ENCODE measurements around the gene NR1I2. TPM values are rescaled to one million over a fixed set of nuclear protein-coding genes. Genes with fewer than 3 reads are reported as not detected.

The NR1I2 gene
- total RNA-seq, 1 experiment from 2014 or later: 0.08 TPM

- no peak for DNase-seq (ENCODE audit: low spot score)
Measured at GRCh38 chr3:119819806-119820205, 37.9 kb downstream of the NR1I2 start.

DNA sequence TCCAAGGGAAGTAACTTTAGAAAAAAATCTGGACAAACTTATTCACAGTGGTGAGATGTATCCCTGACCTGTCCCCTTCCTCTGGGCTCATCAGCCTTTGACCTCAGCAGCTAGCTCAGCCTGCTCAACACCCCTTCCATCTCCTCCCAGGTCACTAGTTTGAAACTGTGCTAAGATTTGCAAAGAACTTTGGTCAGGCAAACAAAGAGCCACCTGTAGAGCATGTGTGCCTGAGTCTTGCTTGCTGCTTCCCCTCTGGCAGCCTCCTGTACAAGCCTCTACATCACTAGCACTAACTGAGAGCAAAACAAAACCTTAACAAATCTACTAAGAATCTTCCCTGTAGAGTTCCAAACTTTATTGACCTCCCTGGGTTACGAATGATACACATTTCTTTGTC lies 43.9 kb downstream of the NR1I2 start:
- DNase-seq (ENCODE audit: low spot score): no peak

GRCh38 chr3:119826711-119827608 lies 45.1 kb downstream of the NR1I2 start:
- no peak for DNase-seq (ENCODE audit: low spot score)

- no peak for DNase-seq (ENCODE audit: low spot score)
Measured at GRCh38 chr3:119829420-119829819, 47.5 kb downstream of the NR1I2 start.

GRCh38 chr3:119831022-119831421 lies 49.1 kb downstream of the NR1I2 start:
- peak; percentile 25 for DNase-seq (ENCODE audit: low spot score)

- no peak for DNase-seq (ENCODE audit: low spot score)
Measured at GRCh38 chr3:119831941-119832371, 50.1 kb downstream of the NR1I2 start.

GRCh38 chr3:119834754-119835370 lies 53.0 kb downstream of the NR1I2 start:
- DNase-seq (ENCODE audit: low spot score): no peak

DNA sequence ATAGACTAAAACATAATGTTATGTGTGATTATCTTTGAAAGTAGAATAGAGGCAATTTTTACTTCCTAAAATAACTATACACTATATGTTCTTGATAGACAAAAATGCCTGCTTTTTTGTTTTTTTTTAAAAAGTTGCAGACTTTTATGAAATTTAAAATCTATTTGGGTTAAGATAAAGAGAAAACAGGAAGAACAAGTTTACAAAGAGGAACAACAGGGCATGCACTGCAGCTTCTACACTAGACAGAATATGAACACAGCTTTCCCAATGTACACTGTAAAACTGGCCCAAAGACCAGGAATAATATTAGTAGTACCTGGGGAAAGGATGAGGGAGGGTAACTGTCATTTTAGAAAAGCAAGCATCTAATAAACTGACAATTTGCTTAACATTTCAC lies 53.7 kb downstream of the NR1I2 start:
- no peak for DNase-seq (ENCODE audit: low spot score)

DNA sequence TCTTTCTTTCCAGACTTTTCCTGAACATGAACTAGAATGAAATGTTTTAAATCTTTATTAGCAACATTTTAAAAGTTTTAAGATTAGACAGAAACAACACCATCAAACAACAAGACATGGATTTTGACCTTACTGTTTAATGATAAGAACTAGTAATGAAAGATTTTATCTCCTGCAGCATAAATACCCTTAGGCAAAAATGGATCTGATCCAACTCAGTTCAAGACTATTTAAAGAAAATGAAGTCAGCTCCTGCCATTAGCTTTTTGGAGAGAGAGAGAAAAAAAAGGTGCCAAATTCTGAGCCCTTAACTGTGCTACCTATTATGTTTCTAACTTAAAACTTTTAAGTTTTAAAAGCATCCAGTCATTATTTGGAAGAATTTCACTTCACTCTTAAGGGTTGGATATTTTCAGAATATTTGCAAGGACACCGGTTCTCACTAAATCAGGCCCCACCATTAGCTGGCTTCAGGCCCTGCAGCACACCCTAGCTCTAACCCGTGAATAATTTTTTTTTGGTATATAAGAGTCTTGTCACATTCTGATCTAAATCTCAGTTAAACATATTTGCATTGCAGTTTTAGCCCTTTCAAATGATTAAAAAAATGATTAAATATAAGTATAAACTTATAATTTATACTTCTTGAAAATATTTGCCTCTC lies 60.0 kb downstream of the NR1I2 start:
- DNase-seq (ENCODE audit: low spot score): no peak

DNA sequence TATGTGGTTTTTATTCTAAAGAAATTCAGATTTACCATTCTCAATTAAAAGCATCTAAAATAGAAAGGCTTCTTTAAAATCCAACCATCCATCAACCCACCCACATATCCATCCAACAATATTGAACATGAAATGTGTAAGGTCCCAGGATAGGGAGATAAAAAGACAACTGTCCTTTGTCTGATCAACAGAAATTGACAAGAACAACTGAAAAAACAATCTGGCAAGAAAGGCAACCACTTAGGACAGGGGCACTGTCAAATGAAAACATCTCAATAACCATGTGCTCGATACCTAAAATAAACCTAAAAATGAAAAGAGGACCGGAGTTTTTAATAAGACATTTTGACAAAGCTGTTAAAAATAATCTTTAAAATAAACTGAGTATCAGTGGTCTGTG lies 67.2 kb downstream of the NR1I2 start:
- no peak for DNase-seq (ENCODE audit: low spot score)

DNA sequence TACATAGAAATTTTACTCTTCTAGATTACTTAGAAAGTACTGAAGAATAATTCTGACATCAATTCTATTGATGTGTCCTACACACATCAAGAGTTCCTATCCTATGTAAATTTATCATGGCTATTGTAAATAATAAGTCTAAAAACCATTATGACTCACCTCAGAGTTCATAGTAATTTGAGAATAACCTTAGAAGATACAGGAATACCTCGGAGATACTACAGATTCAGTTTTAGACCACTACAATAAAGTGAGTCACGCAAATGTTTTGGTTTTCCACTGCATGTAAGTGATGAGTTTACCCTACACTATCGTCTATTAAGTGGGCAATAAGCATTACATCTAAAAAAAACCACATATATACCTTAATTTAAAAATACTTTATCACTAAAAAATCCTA lies 74.8 kb downstream of the NR1I2 start:
- no peak for DNase-seq (ENCODE audit: low spot score)

DNA sequence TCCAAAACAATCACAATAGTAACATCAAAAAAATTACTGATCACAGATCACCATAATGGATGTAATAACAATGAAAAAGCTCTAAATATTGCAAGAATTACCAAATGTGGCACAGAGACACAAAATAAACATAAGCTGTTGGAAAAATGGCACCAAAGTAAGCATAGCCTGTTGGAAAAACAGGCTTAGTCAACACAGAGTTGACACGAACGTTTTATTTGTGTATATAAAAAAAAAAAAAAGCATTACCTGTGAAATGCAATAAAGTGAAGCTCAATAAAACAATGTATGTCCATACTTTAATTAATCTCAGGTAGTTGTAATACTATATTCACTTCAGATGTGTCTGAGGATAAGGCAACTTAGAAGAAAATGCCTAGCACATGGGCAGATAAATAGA lies 77.1 kb downstream of the NR1I2 start:
- no peak for DNase-seq (ENCODE audit: low spot score)

DNA sequence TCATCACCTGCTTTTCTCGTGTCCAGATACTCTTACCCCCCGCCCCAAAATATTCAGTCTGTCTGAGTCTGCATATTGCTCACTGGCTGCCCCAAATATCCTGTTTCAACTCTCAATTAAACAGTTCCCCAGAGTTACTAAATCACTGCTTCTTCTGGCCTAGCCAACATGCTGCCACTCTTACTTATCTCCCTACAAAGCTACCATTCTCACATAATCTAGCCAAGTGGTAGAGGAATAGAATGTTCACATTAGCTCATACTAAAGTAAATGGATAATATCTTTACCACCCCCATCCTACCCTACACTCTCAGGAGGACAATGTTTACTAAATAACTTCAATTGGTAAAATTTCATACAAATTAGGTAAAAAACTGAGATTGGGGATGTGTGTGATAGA lies 77.8 kb downstream of the NR1I2 start:
- DNase-seq (ENCODE audit: low spot score): no peak

GRCh38 chr3:119861681-119862080 lies 79.8 kb downstream of the NR1I2 start:
- no peak for DNase-seq (ENCODE audit: low spot score)

DNA sequence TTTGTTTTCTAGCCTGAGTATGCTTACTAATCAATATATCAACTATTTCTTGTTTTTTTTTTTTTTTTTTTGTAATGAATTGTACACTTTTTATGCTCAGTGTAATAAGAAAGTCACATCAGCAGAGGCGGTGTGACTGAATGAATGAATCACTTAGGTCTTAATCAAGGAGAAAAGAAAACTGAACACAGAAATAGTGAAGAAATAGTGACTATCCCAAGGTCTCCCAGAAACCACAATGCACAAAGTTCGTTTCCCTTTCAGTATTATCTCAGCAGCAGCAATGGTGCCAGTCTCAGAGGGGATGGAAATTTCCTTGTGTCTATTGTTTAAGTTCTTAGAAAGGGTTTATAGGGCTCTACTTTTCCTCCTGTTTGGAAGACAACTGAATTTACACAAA lies 80.7 kb downstream of the NR1I2 start:
- DNase-seq (ENCODE audit: low spot score): no peak

- DNase-seq (ENCODE audit: low spot score): no peak
Measured at GRCh38 chr3:119864476-119864875, 82.6 kb downstream of the NR1I2 start.

Other genes starting within 250 kb of the NR1I2 start
- not detected in 2 replicates for gene CD80, start 222.5 kb upstream of the NR1I2 start, total RNA-seq (2014; rRNA removed; shearing (Covaris generic))
- gene ADPRH, start 202.6 kb upstream of the NR1I2 start, total RNA-seq (2014; rRNA removed; shearing (Covaris generic)): 0.65 and 1.0 TPM in 2 replicates
- not detected in 2 replicates for gene PLA1A, start 184.2 kb upstream of the NR1I2 start, total RNA-seq (2014; rRNA removed; shearing (Covaris generic))
- gene POPDC2, start 121.5 kb upstream of the NR1I2 start, total RNA-seq (2014; rRNA removed; shearing (Covaris generic)): 0.16 and 0.71 TPM in 2 replicates
- gene COX17, start 104.7 kb upstream of the NR1I2 start, total RNA-seq (2014; rRNA removed; shearing (Covaris generic)): 107 and 118 TPM in 2 replicates
- not detected in 2 replicates for gene CFAP91, start 79.1 kb upstream of the NR1I2 start, total RNA-seq (2014; rRNA removed; shearing (Covaris generic))